Measurements from ENCODE around the gene PODXL. TPM values are rescaled to one million over a fixed set of nuclear protein-coding genes. Genes with fewer than 3 reads are reported as not detected.

Gene PODXL
- total and polyA plus RNA-seq, 10 of the 15 experiments (the other 5 are each of a cell fraction or from before 2014, with no cell fraction given): 0.04 to 1.8 (median 0.38) TPM

DNA sequence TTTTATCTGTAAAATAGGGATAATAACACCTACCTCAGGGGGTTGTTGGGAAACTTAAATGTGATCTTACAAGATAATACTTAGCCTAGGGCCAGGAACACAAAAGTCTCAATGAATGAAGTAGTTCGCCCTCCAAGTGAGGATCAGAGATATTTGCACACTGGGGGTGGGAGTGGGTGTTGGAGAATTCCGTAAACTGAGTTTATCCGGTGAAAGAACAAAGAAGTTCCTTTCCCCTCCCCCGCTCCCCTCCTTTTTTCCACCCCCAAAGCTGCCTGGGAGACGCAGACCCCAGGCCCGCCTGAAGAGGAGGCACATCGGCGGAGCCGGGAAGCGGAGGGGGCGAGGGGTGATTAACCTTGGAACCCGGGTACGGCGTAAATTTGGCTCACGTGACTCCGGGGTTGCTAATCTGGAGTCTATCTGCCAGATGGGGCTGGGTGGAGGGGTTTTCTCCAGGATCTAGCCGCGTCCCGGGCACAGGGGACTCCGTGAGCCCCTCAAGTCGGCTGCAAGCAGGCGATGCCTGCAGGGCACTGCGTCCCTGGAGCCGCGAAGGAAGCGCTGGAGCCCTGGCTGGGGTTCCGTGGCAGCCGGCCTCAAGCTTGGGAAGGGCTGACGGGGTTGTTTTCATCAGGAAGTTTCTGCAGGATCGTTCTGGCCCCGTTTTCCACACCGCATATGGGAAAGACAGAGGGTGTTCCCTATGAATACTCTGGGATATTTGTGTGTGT, 1.4 kb upstream of the PODXL start:
- TF ChIP-seq LARP7 (IDR thresholded peaks at IDR 0.05) (no peak), ZNF24 (IDR thresholded peaks at IDR 0.05) (no peak), NR2F1 (conservative IDR thresholded peaks at IDR 0.05) (no peak), MTA3 (IDR thresholded peaks at IDR 0.05; ENCODE audit: borderline replicate concordance, low read length) (no peak), EZH2 (IDR thresholded peaks at IDR 0.05; ENCODE audit: borderline replicate concordance, control insufficient read depth, low read depth, low read length) (no peak), BHLHE40 (IDR thresholded peaks at IDR 0.05; ENCODE audit: borderline replicate concordance in 1 of 2, low read depth in 2 of 2, low read length in 1 of 2) (peak in 1 of 2 experiments; percentile 38; a peak in 1 of 4 replicates)
- TF ChIP-seq, protein P1, sequence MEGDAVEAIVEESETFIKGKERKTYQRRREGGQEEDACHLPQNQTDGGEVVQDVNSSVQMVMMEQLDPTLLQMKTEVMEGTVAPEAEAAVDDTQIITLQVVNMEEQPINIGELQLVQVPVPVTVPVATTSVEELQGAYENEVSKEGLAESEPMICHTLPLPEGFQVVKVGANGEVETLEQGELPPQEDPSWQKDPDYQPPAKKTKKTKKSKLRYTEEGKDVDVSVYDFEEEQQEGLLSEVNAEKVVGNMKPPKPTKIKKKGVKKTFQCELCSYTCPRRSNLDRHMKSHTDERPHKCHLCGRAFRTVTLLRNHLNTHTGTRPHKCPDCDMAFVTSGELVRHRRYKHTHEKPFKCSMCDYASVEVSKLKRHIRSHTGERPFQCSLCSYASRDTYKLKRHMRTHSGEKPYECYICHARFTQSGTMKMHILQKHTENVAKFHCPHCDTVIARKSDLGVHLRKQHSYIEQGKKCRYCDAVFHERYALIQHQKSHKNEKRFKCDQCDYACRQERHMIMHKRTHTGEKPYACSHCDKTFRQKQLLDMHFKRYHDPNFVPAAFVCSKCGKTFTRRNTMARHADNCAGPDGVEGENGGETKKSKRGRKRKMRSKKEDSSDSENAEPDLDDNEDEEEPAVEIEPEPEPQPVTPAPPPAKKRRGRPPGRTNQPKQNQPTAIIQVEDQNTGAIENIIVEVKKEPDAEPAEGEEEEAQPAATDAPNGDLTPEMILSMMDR (IDR thresholded peaks at IDR 0.05 in 2 of 3, conservative IDR thresholded peaks at IDR 0.05 in 1 of 3; ENCODE audit: control insufficient read depth in 2 of 3, extremely low read depth in 1 of 3, insufficient read depth in 1 of 3, low read depth in 3 of 3, low read length in 3 of 3): no peak
- TF ChIP-seq, protein P2, sequence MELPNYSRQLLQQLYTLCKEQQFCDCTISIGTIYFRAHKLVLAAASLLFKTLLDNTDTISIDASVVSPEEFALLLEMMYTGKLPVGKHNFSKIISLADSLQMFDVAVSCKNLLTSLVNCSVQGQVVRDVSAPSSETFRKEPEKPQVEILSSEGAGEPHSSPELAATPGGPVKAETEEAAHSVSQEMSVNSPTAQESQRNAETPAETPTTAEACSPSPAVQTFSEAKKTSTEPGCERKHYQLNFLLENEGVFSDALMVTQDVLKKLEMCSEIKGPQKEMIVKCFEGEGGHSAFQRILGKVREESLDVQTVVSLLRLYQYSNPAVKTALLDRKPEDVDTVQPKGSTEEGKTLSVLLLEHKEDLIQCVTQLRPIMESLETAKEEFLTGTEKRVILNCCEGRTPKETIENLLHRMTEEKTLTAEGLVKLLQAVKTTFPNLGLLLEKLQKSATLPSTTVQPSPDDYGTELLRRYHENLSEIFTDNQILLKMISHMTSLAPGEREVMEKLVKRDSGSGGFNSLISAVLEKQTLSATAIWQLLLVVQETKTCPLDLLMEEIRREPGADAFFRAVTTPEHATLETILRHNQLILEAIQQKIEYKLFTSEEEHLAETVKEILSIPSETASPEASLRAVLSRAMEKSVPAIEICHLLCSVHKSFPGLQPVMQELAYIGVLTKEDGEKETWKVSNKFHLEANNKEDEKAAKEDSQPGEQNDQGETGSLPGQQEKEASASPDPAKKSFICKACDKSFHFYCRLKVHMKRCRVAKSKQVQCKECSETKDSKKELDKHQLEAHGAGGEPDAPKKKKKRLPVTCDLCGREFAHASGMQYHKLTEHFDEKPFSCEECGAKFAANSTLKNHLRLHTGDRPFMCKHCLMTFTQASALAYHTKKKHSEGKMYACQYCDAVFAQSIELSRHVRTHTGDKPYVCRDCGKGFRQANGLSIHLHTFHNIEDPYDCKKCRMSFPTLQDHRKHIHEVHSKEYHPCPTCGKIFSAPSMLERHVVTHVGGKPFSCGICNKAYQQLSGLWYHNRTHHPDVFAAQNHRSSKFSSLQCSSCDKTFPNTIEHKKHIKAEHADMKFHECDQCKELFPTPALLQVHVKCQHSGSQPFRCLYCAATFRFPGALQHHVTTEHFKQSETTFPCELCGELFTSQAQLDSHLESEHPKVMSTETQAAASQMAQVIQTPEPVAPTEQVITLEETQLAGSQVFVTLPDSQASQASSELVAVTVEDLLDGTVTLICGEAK (IDR thresholded peaks at IDR 0.05; ENCODE audit: borderline replicate concordance): no peak
- in situ Hi-C loops (cut with MboI): no loop called here
- ChIA-PET CTCF (interaction anchor here (0.9 to 1.1 kb wide), 3 partner anchors 9 to 39 kb away, joined by 3 to 4 read pairs (median 4); no protein-coding TSS in a partner anchor), RAD21 (ENCODE audit: unreplicated experiment) (no interaction called here), SMC1A (ENCODE audit: uncharacterized antibody, unreplicated experiment) (interaction anchor here (1.1 kb wide), 1 partner anchor 12 kb away, joined by 4 read pairs; no protein-coding TSS in a partner anchor), POLR2A (no interaction called here)
- Histone ChIP-seq H3K27me3 (replicated peaks in 1 of 2; ENCODE audit: control insufficient read depth in 2 of 2, insufficient read depth in 2 of 2, low read length in 1 of 2) (peaks cover 8 to 36% of the 10 kb centered on the region in 2 experiments), H3K4me1 (ENCODE audit: control insufficient read depth, insufficient read depth, low read length) (peaks cover 10% of the 10 kb centered on the region), H3K79me2 (ENCODE audit: control insufficient read depth, insufficient read depth, low read length) (no peaks in the 10 kb centered on the region), H2AFZ (ENCODE audit: control insufficient read depth, low read depth, low read length) (no peak overlapping the region), H3K9me3 (replicated peaks; ENCODE audit: control insufficient read depth, insufficient read depth, low read length) (no peaks in the 10 kb centered on the region), H3K4me2 (ENCODE audit: control insufficient read depth, insufficient read depth) (no peak overlapping the region), H3K9ac (ENCODE audit: control insufficient read depth, insufficient read depth, low read length) (no peak overlapping the region), H3K27ac (ENCODE audit: control insufficient read depth, insufficient read depth) (no peak overlapping the region), H3K4me3 (no peak overlapping the region), H4K20me1 (ENCODE audit: control insufficient read depth, insufficient read depth) (peaks cover 5% of the 10 kb centered on the region; the same call in 1 of the 2 replicates), H3K36me3 (ENCODE audit: control insufficient read depth in 2 of 2, insufficient read depth in 2 of 2, low read length in 1 of 2) (no peaks in the 10 kb centered on the region)
- 24% methylated on average over 26 of the region's 32 CpGs for WGBS (ENCODE audit: insufficient coverage, insufficient replicate concordance, low lambda C conversion rate, missing lambda C conversion rate)
- no peak for DNase-seq (ENCODE audit: low read depth, low spot score)
- BruUV-seq (replicated peaks): no TSS peak
- no peak for ATAC-seq
- intact Hi-C loops (cut with micrococcal nuclease; ENCODE audit: unreplicated experiment): no loop called here
- no peak for FAIRE-seq
